ENCODE data around the gene GSTO2. TPM values are rescaled to one million over a fixed set of nuclear protein-coding genes. Genes with fewer than 3 reads are reported as not detected.

GSTO2 gene
- total and polyA plus RNA-seq, 2 donors (not counting 1 experiment from before 2014, with no cell fraction given): 2.9 to 3.1 TPM

GRCh38 chr10:104317269-104317710, 48.3 kb downstream of the GSTO2 start:
- H2AFZ ChIP-seq (ENCODE audit: low read length): no peak overlapping the region
- no peak overlapping the region for H3K4me3 ChIP-seq (replicated peaks in 1 of 4; ENCODE audit: control extremely low read depth in 1 of 4, insufficient read depth in 1 of 4, low read depth in 3 of 4, low read length in 4 of 4)
- peaks cover 95% of the 10 kb centered on the region for H3K79me2 ChIP-seq (ENCODE audit: control insufficient read depth, insufficient read depth, low read length)
- no peaks in the 10 kb centered on the region for H3K27me3 ChIP-seq (ENCODE audit: control insufficient read depth, insufficient read depth, low read length)
- peak overlapping the region; percentile 37 for H3K27ac ChIP-seq (ENCODE audit: insufficient read depth, low read length)
- H3K4me1 ChIP-seq (ENCODE audit: control insufficient read depth, extremely low read depth, insufficient read depth, low read length): peaks cover 43% of the 10 kb centered on the region
- H3K4me2 ChIP-seq (ENCODE audit: extremely low read depth, insufficient read depth, low read length): peak overlapping the region; percentile 34
- peak; percentile 74 to 87 for DNase-seq (ENCODE audit: low read depth in 2 of 2)
- no peak overlapping the region for H3K9ac ChIP-seq (ENCODE audit: insufficient read depth, low read length)
- H4K20me1 ChIP-seq (ENCODE audit: control insufficient read depth, extremely low read depth, insufficient read depth, low read length): no peaks in the 10 kb centered on the region
- H3K36me3 ChIP-seq (ENCODE audit: control insufficient read depth, insufficient read depth, low read length): peaks cover 18% of the 10 kb centered on the region
- TF ChIP-seq CTCF (conservative IDR thresholded peaks at IDR 0.05 in 1 of 2, IDR thresholded peaks at IDR 0.05 in 1 of 2; ENCODE audit: low read depth in 1 of 2, low read length in 2 of 2) (peak in 1 of 2 donors; percentile 16), EZH2 (IDR thresholded peaks at IDR 0.05; ENCODE audit: low read length, missing control alignments) (no peak)
- no peaks in the 10 kb centered on the region for H3K9me3 ChIP-seq (ENCODE audit: control insufficient read depth, insufficient read depth, low read depth, low read length)

GRCh38 chr10:104317726-104318299, 48.8 kb downstream of the GSTO2 start:
- H3K4me2 ChIP-seq (ENCODE audit: extremely low read depth, insufficient read depth, low read length): peak overlapping the region; percentile 34
- no peak overlapping the region for H2AFZ ChIP-seq (ENCODE audit: low read length)
- H3K4me1 ChIP-seq (ENCODE audit: control insufficient read depth, extremely low read depth, insufficient read depth, low read length): peaks cover 43% of the 10 kb centered on the region
- H4K20me1 ChIP-seq (ENCODE audit: control insufficient read depth, extremely low read depth, insufficient read depth, low read length): no peaks in the 10 kb centered on the region
- H3K9me3 ChIP-seq (ENCODE audit: control insufficient read depth, insufficient read depth, low read depth, low read length): no peaks in the 10 kb centered on the region
- peak in 1 of 2 donors; percentile 41 for DNase-seq (ENCODE audit: low read depth in 2 of 2)
- peaks cover 95% of the 10 kb centered on the region for H3K79me2 ChIP-seq (ENCODE audit: control insufficient read depth, insufficient read depth, low read length)
- TF ChIP-seq EZH2 (IDR thresholded peaks at IDR 0.05; ENCODE audit: low read length, missing control alignments): no peak
- no peak for TF ChIP-seq CTCF (conservative IDR thresholded peaks at IDR 0.05 in 1 of 2, IDR thresholded peaks at IDR 0.05 in 1 of 2; ENCODE audit: low read depth in 1 of 2, low read length in 2 of 2)
- peak overlapping the region; percentile 37 for H3K27ac ChIP-seq (ENCODE audit: insufficient read depth, low read length)
- H3K9ac ChIP-seq (ENCODE audit: insufficient read depth, low read length): no peak overlapping the region
- H3K27me3 ChIP-seq (ENCODE audit: control insufficient read depth, insufficient read depth, low read length): no peaks in the 10 kb centered on the region
- peaks cover 18% of the 10 kb centered on the region for H3K36me3 ChIP-seq (ENCODE audit: control insufficient read depth, insufficient read depth, low read length)
- no peak overlapping the region for H3K4me3 ChIP-seq (replicated peaks in 1 of 4; ENCODE audit: control extremely low read depth in 1 of 4, insufficient read depth in 1 of 4, low read depth in 3 of 4, low read length in 4 of 4)

GRCh38 chr10:104318326-104318725, 49.3 kb downstream of the GSTO2 start:
- Histone ChIP-seq H3K27me3 (ENCODE audit: control insufficient read depth, insufficient read depth, low read length) (no peaks in the 10 kb centered on the region), H3K4me1 (ENCODE audit: control insufficient read depth, extremely low read depth, insufficient read depth, low read length) (peaks cover 43% of the 10 kb centered on the region), H3K4me2 (ENCODE audit: extremely low read depth, insufficient read depth, low read length) (no peak overlapping the region), H3K4me3 (replicated peaks in 1 of 4; ENCODE audit: control extremely low read depth in 1 of 4, insufficient read depth in 1 of 4, low read depth in 3 of 4, low read length in 4 of 4) (no peak overlapping the region), H3K79me2 (ENCODE audit: control insufficient read depth, insufficient read depth, low read length) (peaks cover 95% of the 10 kb centered on the region), H3K36me3 (ENCODE audit: control insufficient read depth, insufficient read depth, low read length) (peaks cover 18% of the 10 kb centered on the region), H3K9ac (ENCODE audit: insufficient read depth, low read length) (no peak overlapping the region), H3K27ac (ENCODE audit: insufficient read depth, low read length) (peak overlapping the region; percentile 69), H2AFZ (ENCODE audit: low read length) (no peak overlapping the region), H4K20me1 (ENCODE audit: control insufficient read depth, extremely low read depth, insufficient read depth, low read length) (no peaks in the 10 kb centered on the region), H3K9me3 (ENCODE audit: control insufficient read depth, insufficient read depth, low read depth, low read length) (no peaks in the 10 kb centered on the region)
- no peak for DNase-seq (ENCODE audit: low read depth in 2 of 2)
- no peak for TF ChIP-seq EZH2 (IDR thresholded peaks at IDR 0.05; ENCODE audit: low read length, missing control alignments)
- TF ChIP-seq CTCF (conservative IDR thresholded peaks at IDR 0.05 in 1 of 2, IDR thresholded peaks at IDR 0.05 in 1 of 2; ENCODE audit: low read depth in 1 of 2, low read length in 2 of 2): no peak

Measured in fibroblast of lung (primary cell).